Endothelial cell of umbilical vein (primary cell): ENCODE results near the gene ARL6IP6. TPM values are rescaled to one million over a fixed set of nuclear protein-coding genes. Genes with fewer than 3 reads are reported as not detected.

Experiments
- BruUV-seq: library from RNA; stranded (reverse); fragments of 400-500 nt; replicated peaks from 2 replicates; lab custom pipeline; 2021; lab: Mats Ljungman, UMichigan
- CTCF ChIA-PET: fragments of 300-600, 350-600 bp; sonication (Branson Sonifier 250); formaldehyde crosslinking; loops from one replicate; lab custom pipeline; 2021; ENCODE audit warnings: antibody characterized with exemption, inconsistent platforms; lab: Charles Lee
- POLR2A ChIA-PET: fragments of 300-600, 350-600 bp; sonication (Branson Sonifier 250); formaldehyde crosslinking; loops from one replicate; lab custom pipeline; 2021; ENCODE audit warnings: antibody characterized with exemption, inconsistent platforms; lab: Charles Lee
- DNase-seq: peaks from one replicate; pipeline ENCODE4 v3.0.0-alpha.2; 2011; ENCODE audit warnings: low read depth, low spot score
- FAIRE-seq: peaks from 2 replicates; lab custom pipeline; 2011; peaks lifted over from hg19 to GRCh38; lab: Jason Lieb, UNC
- H2AFZ ChIP-seq: 2 replicates; pipeline ENCODE4 v1.6.0; 2012; ENCODE audit warnings: low read depth, low read length, control low read depth, inconsistent platforms
- H3K27ac ChIP-seq: 2 replicates; pipeline ENCODE4 v1.5.1; 2011; ENCODE audit warnings: low read depth, mild to moderate bottlenecking, control low read depth, low read length, moderate library complexity; ENCODE audit not compliant: insufficient read depth
- H3K27me3 ChIP-seq, 2 experiments: 2 replicates each; pipeline versions ENCODE4 v1.6.0 to v1.6.1; 2011; ENCODE audit warnings: low read length in 2 of 2, mixed read lengths in 1 of 2; ENCODE audit not compliant: control insufficient read depth in 2 of 2, insufficient read depth in 2 of 2
- H3K36me3 ChIP-seq, 2 experiments: 2 replicates in 1 of 2; 3 replicates in 1 of 2; pipeline ENCODE4 v1.5.1; 2011; ENCODE audit warnings: low read length in 2 of 2, mild to moderate bottlenecking in 1 of 2, moderate library complexity in 1 of 2; ENCODE audit not compliant: control insufficient read depth in 2 of 2, insufficient read depth in 2 of 2; ENCODE audit errors: extremely low read depth in 1 of 2
- H3K4me1 ChIP-seq: 3 replicates; pipeline ENCODE4 v1.5.1; 2011; ENCODE audit warnings: mild to moderate bottlenecking, low read length; ENCODE audit not compliant: control insufficient read depth, insufficient read depth; ENCODE audit errors: extremely low read depth
- H3K4me2 ChIP-seq: 2 replicates; pipeline ENCODE4 v1.6.1; 2011; ENCODE audit warnings: low read length, control low read depth, mixed read lengths; ENCODE audit not compliant: insufficient read depth
- H3K4me3 ChIP-seq, 3 experiments: fragments of 200-600 bp in 1 of 3; sonication (generic), shearing (Covaris generic) in 1 of 3; replicated peaks in 1 of 3; 2 replicates each; pipeline ENCODE4 v1.5.1; 2011 to 2016; ENCODE audit warnings: control low read depth in 3 of 3, low read length in 3 of 3, mild to moderate bottlenecking in 2 of 3, inconsistent platforms in 1 of 3, low read depth in 1 of 3, moderate library complexity in 1 of 3; ENCODE audit not compliant: insufficient read depth in 1 of 3
- H3K79me2 ChIP-seq: 2 replicates; pipeline ENCODE4 v1.6.0; 2012; ENCODE audit warnings: low read length, inconsistent platforms; ENCODE audit not compliant: control insufficient read depth, insufficient read depth
- H3K9ac ChIP-seq: replicated peaks from 2 replicates; pipeline ENCODE3; 2011; ENCODE audit warnings: low read length, control low read depth; ENCODE audit not compliant: insufficient read depth; ENCODE audit errors: extremely low read depth
- H3K9me1 ChIP-seq: replicated peaks from 3 replicates; pipeline ENCODE4 v1.6.0; 2011; ENCODE audit warnings: mild to moderate bottlenecking, low read length; ENCODE audit not compliant: control insufficient read depth, insufficient read depth; ENCODE audit errors: extremely low read depth
- H3K9me3 ChIP-seq: replicated peaks from 2 replicates; pipeline ENCODE4 v1.5.1; 2012; ENCODE audit warnings: low read length, inconsistent platforms; ENCODE audit not compliant: control insufficient read depth, insufficient read depth
- H4K20me1 ChIP-seq: replicated peaks from 2 replicates; pipeline ENCODE3; 2011; ENCODE audit warnings: mild to moderate bottlenecking, low read length; ENCODE audit not compliant: control insufficient read depth, insufficient read depth; ENCODE audit errors: extremely low read depth
- EZH2 ChIP-seq: IDR thresholded peaks from 2 replicates; pipeline ENCODE4 v1.6.1; 2012; ENCODE audit warnings: borderline replicate concordance, low read depth, mild to moderate bottlenecking, moderate library complexity, low read length, inconsistent platforms; ENCODE audit not compliant: severe bottlenecking
- FOS ChIP-seq: IDR thresholded peaks from 2 replicates; pipeline ENCODE4 v1.6.1; 2011; ENCODE audit warnings: mild to moderate bottlenecking, low read length, moderate library complexity, borderline replicate concordance; ENCODE audit not compliant: insufficient read depth
- GATA2 ChIP-seq: IDR thresholded peaks from 2 replicates; pipeline ENCODE4 v1.7.0; 2011; ENCODE audit warnings: low read depth, mild to moderate bottlenecking, moderate library complexity, mixed read lengths, low read length; ENCODE audit not compliant: insufficient read length, insufficient read depth
- JUN ChIP-seq: IDR thresholded peaks from 2 replicates; pipeline ENCODE4 v1.6.1; 2011; ENCODE audit warnings: borderline replicate concordance, low read depth; ENCODE audit not compliant: insufficient read length, insufficient read depth
- MYC ChIP-seq: IDR thresholded peaks from one replicate; pipeline ENCODE4 v1.6.1; 2011; ENCODE audit warnings: mild to moderate bottlenecking, low read depth, low read length
- POLR2A ChIP-seq: IDR thresholded peaks from 2 replicates; pipeline ENCODE4 v1.6.1; 2012; ENCODE audit warnings: low read depth, mild to moderate bottlenecking, control low read depth, low read length
- POLR2AphosphoS5 ChIP-seq: IDR thresholded peaks from 2 replicates; pipeline ENCODE4 v1.6.1; 2012; ENCODE audit warnings: low read depth, mild to moderate bottlenecking, control low read depth, low read length, moderate library complexity; ENCODE audit not compliant: insufficient read depth
- dilution Hi-C: fragments of 300-500 bp; cut with MboI; formaldehyde crosslinking; loops from one replicate; pipeline ENCODE4 v1.15.0; 2019; ENCODE audit warnings: low sequenced_read_pairs; ENCODE audit not compliant: extremely low pct_ligation_motif_present
- intact Hi-C: fragments of 100-400 bp; cut with micrococcal nuclease; formaldehyde crosslinking; loops from one replicate; pipeline ENCODE4 v1.10.0; 2022
- polyA plus RNA-seq, 4 experiments: library from polyadenylated mRNA; depleted of rRNA in 3 of 4; stranded (reverse) in 3 of 4; unstranded in 1 of 4; fragments of >200 nt; gene quantifications; 2 replicates each; pipeline versions ENCODE4 v1.2.1 to v1.2.3, GENCODE V29; 2011 to 2012; ENCODE audit warnings: missing spikeins in 1 of 4
- total RNA-seq: library from RNA; stranded (reverse); gene quantifications from 2 replicates; pipeline ENCODE4 v1.2.3, GENCODE V29; 2021
- TF ChIP-seq, protein P1 (sequence below), 2 donors: IDR thresholded peaks; 1 replicate in 1 of 2; 2 replicates in 1 of 2; pipeline ENCODE4 v1.5.1; 2011; ENCODE audit warnings: low read length in 2 of 2, mild to moderate bottlenecking in 2 of 2, moderate library complexity in 2 of 2, control low read depth in 1 of 2, inconsistent platforms in 1 of 2, low read depth in 1 of 2; ENCODE audit not compliant: insufficient read depth in 1 of 2; ENCODE audit errors: extremely low read depth in 1 of 2
- TF ChIP-seq, protein P2 (sequence below): IDR thresholded peaks from 2 replicates; pipeline ENCODE4 v1.6.1; 2011; ENCODE audit not compliant: insufficient read depth, insufficient read length

ARL6IP6 gene
- total and polyA plus RNA-seq, 2 donors (not counting 3 experiments of a cell fraction or from before 2014, with no cell fraction given), result 36.5 to 57.8 TPM

DNA sequence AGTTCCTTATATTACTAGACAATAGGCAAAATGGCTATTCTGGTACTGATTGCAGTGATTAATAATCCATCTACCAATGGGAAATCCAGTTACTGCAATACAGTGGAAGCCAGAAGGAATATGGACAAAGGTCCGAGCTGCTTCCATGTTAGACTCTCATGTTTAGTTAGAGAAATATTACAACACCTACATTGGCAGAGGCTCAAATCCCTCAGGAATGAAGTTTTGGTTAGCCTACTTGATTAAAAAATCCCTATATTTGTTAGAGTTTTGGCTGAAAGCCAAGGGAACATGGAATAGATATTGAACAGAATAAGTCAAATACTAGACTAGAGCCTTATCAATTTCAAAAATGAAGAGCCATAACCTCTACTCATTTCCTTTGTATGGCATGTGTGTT lies 48.5 kb downstream of the ARL6IP6 start:
- Histone ChIP-seq H3K79me2 (no peaks in the 10 kb centered on the region), H3K27me3 (no peaks in the 10 kb centered on the region), H2AFZ (no peak overlapping the region), H4K20me1 (no peaks in the 10 kb centered on the region), H3K4me3 (no peak overlapping the region), H3K27ac (no peak overlapping the region), H3K4me1 (no peaks in the 10 kb centered on the region), H3K9me1 (no peaks in the 10 kb centered on the region), H3K9me3 (no peaks in the 10 kb centered on the region), H3K9ac (no peak overlapping the region), H3K4me2 (no peak overlapping the region), H3K36me3 (peaks cover 0 to 2% of the 10 kb centered on the region in 2 experiments)
- dilution Hi-C loops, result no loop called here
- TF ChIP-seq FOS, result no peak
- TF ChIP-seq, protein P1, sequence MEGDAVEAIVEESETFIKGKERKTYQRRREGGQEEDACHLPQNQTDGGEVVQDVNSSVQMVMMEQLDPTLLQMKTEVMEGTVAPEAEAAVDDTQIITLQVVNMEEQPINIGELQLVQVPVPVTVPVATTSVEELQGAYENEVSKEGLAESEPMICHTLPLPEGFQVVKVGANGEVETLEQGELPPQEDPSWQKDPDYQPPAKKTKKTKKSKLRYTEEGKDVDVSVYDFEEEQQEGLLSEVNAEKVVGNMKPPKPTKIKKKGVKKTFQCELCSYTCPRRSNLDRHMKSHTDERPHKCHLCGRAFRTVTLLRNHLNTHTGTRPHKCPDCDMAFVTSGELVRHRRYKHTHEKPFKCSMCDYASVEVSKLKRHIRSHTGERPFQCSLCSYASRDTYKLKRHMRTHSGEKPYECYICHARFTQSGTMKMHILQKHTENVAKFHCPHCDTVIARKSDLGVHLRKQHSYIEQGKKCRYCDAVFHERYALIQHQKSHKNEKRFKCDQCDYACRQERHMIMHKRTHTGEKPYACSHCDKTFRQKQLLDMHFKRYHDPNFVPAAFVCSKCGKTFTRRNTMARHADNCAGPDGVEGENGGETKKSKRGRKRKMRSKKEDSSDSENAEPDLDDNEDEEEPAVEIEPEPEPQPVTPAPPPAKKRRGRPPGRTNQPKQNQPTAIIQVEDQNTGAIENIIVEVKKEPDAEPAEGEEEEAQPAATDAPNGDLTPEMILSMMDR (IDR thresholded peaks at IDR 0.05; ENCODE audit: extremely low read depth in 1 of 2, insufficient read depth in 1 of 2, low read depth in 1 of 2, low read length in 2 of 2), result no peak
- no peak for TF ChIP-seq EZH2
- no peak for TF ChIP-seq POLR2AphosphoS5
- TF ChIP-seq MYC, result no peak
- no peak for TF ChIP-seq JUN
- TF ChIP-seq, protein P2, sequence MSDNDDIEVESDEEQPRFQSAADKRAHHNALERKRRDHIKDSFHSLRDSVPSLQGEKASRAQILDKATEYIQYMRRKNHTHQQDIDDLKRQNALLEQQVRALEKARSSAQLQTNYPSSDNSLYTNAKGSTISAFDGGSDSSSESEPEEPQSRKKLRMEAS, result no peak
- TF ChIP-seq POLR2A, result no peak
- TF ChIP-seq GATA2, result no peak
- intact Hi-C loops, result no loop called here
- no TSS peak for BruUV-seq
- no peak for DNase-seq
- ChIA-PET CTCF (interaction anchor here (1.1 kb wide), 1 partner anchor 10 kb away, joined by 3 read pairs; no protein-coding TSS in a partner anchor), POLR2A (no interaction called here)
- no peak for FAIRE-seq
